D721Med (cell line): ENCODE data around the gene ATP8A1.

ENCODE experiments used
- DNase-seq: peaks from one replicate; pipeline ENCODE4 v3.0.0; 2011; ENCODE audit warnings: low spot score; ENCODE audit not compliant: insufficient read length
- FAIRE-seq: peaks from 2 replicates; lab custom pipeline; 2011; peaks lifted over from hg19 to GRCh38; lab: Jason Lieb, UNC
- CTCF ChIP-seq: IDR thresholded peaks from 2 replicates; pipeline ENCODE4 v1.5.1; 2012; ENCODE audit warnings: mild to moderate bottlenecking, control low read depth; ENCODE audit not compliant: insufficient read depth; ENCODE audit errors: missing control alignments

Gene ATP8A1

DNA sequence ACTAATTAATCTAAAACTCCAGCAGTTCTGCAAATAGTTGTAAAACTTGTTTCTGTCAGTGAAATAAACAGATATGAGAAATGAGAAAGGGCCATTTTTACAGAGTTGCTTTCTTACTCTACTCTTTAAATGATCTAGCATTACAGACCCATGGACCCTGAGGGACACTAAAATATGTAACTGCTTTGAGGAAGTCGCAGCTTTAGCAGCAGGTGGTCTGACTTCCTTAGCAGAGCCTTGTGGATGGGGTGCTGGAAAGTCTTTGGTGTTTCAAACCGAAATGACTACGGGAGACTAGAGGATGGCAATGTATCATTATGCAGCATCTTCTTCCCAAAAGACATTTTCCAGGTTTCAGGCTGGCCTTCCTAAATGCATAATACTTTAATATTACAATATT lies 240.9 kb downstream of the ATP8A1 start:
- TF ChIP-seq CTCF = no peak
- DNase-seq = no peak
- FAIRE-seq = no peak

- TF ChIP-seq CTCF = no peak
- DNase-seq (no peak), FAIRE-seq (no peak)
These were observed 241.6 kb downstream of the ATP8A1 start for GRCh38 chr4:42415281-42415680.

DNA sequence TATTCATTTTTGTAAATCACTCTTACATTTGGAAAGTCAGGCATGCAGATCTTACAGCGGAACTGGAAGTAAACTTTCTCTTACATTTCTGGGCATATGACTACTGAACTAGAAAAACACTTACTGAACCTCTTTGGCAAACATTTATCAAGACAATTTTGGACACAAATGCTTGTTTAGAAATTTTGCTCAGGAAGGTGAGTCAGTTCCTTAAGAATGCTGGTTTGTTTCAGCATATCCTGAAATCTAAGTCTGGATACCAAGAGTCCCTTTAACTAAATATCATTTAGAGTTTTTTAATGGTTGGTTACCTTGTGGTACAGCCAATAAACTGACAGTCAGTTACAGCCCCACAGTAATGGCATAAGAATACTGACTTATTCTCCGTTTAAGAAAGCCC lies 244.7 kb downstream of the ATP8A1 start:
- no peak for FAIRE-seq
- no peak for DNase-seq
- no peak for TF ChIP-seq CTCF

DNA sequence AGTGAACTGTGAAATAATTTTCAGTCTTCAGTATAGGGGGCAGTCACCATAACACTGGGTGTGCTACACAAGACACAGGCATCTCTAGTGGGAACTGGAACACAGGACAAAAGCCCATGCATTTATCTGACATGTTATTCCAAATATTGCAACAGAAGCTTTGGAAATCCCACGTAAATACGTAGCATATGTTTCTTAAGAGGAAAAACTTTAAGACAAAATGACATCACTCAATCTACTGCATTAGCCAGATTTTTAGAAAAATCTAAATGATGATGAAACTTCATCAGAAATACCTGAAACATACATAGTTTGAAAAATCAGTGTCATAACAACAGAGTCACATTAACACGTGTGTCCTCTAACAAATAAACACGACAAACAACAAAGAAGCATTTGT lies 245.1 kb downstream of the ATP8A1 start:
- DNase-seq = no peak
- FAIRE-seq = peak; percentile 6
- no peak for TF ChIP-seq CTCF

GRCh38 chr4:42410446-42410845 lies 246.5 kb downstream of the ATP8A1 start:
- no peak for FAIRE-seq

GRCh38 chr4:42404001-42404400 lies 252.9 kb downstream of the ATP8A1 start:
- no peak for FAIRE-seq
- TF ChIP-seq CTCF = no peak
- no peak for DNase-seq

More at GRCh38 chr4:42410446-42410845, 246.5 kb downstream of the ATP8A1 start:
- DNase-seq = no peak
- TF ChIP-seq CTCF = no peak

DNA sequence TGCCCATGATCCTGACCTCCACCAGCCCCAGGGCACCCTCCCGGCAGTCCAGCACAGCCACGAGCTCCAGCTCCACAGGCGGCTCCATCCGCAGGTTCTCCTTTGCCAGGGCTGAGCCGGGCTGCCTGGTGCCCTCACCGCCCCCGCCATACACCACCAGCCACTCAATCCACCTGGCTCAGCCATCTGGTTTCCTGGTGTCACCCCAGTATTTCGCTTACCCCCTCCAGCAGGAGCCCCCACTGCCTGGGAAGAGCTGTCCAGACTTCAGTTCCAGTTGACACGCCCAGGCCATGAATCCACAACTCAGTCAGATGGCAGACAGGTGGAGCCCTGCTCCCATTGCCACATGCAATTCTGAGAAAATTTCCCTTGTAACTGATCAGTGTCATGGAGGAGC lies 255.7 kb downstream of the ATP8A1 start:
- TF ChIP-seq CTCF = no peak

More for the DNA sequence above, 255.7 kb downstream of the ATP8A1 start:
- FAIRE-seq = no peak
- DNase-seq = no peak
